HepG2 (cell line): ENCODE data around the gene ERF. TPM values are rescaled to one million over a fixed set of nuclear protein-coding genes. Genes with fewer than 3 reads are reported as not detected.

Experiments
- DRAP1 ChIP-seq: IDR thresholded peaks from 2 replicates; pipeline ENCODE4 v1.6.1; 2016; ENCODE audit warnings: missing genetic modification reagents, missing compliant biosample characterization
- ETS1 ChIP-seq: sonication (generic); formaldehyde crosslinking; IDR thresholded peaks from 2 replicates; pipeline ENCODE4 v1.4.0; 2020; ENCODE audit warnings: missing genetic modification reagents
- EZH2 ChIP-seq: conservative IDR thresholded peaks from 2 replicates; pipeline ENCODE4 v1.6.1; 2012; ENCODE audit warnings: mild to moderate bottlenecking, low read depth, low read length, moderate library complexity
- GATA4 ChIP-seq: sonication (generic); IDR thresholded peaks from 2 replicates; pipeline ENCODE4 v1.6.1; 2016; ENCODE audit warnings: antibody characterized with exemption, low read depth, borderline replicate concordance
- HHEX ChIP-seq: IDR thresholded peaks from 2 replicates; pipeline ENCODE4 v1.6.1; 2016; ENCODE audit warnings: control low read depth
- MAFG ChIP-seq: sonication (generic); formaldehyde crosslinking; IDR thresholded peaks from 2 replicates; pipeline ENCODE4 v1.5.1; 2020; ENCODE audit warnings: mild to moderate bottlenecking, missing genetic modification reagents
- MED8 ChIP-seq: sonication (generic); formaldehyde crosslinking; IDR thresholded peaks from 2 replicates; pipeline ENCODE4 v1.8.1; 2023; ENCODE audit warnings: mild to moderate bottlenecking, missing genetic modification reagents; ENCODE audit not compliant: insufficient replicate concordance
- MLLT10 ChIP-seq: sonication (generic); formaldehyde crosslinking; IDR thresholded peaks from 2 replicates; pipeline ENCODE4 v1.4.0; 2020; ENCODE audit warnings: missing genetic modification reagents
- NCOA1 ChIP-seq: sonication (generic); formaldehyde crosslinking; IDR thresholded peaks from 2 replicates; pipeline ENCODE4 v1.9.0; 2021; ENCODE audit warnings: missing genetic modification reagents
- NFIC ChIP-seq: IDR thresholded peaks from 2 replicates; pipeline ENCODE4 v1.6.1; 2012; ENCODE audit warnings: mild to moderate bottlenecking, low read length, inconsistent platforms
- POLR2AphosphoS2 ChIP-seq: IDR thresholded peaks from 2 replicates; pipeline ENCODE4 v1.6.1; 2011; ENCODE audit warnings: low read depth, low read length, improper control_type of control experiment
- RAD21 ChIP-seq: fragments of 450-650 bp; formaldehyde crosslinking; IDR thresholded peaks from 2 replicates; pipeline ENCODE4 v1.5.0; 2020; ENCODE audit warnings: mild to moderate bottlenecking
- SCMH1 ChIP-seq: sonication (generic); formaldehyde crosslinking; IDR thresholded peaks from 2 replicates; pipeline ENCODE4 v1.9.0; 2021; ENCODE audit warnings: missing genetic modification reagents, mild to moderate bottlenecking, borderline replicate concordance
- STAG1 ChIP-seq: sonication (generic); formaldehyde crosslinking; IDR thresholded peaks from 2 replicates; pipeline ENCODE4 v1.4.0; 2020; ENCODE audit warnings: missing genetic modification reagents
- TBX3 ChIP-seq: fragments of 450-650 bp; IDR thresholded peaks from 2 replicates; pipeline ENCODE4 v1.6.1; 2017; ENCODE audit warnings: antibody characterized with exemption, mild to moderate bottlenecking, inconsistent platforms, borderline replicate concordance
- TEAD3 ChIP-seq: optimal IDR thresholded peaks from 2 replicates; pipeline ENCODE3; 2016; ENCODE audit warnings: borderline replicate concordance
- TP53 ChIP-seq: sonication (generic); formaldehyde crosslinking; conservative IDR thresholded peaks from 2 replicates; pipeline ENCODE4 v1.4.0; 2020; ENCODE audit warnings: missing genetic modification reagents
- ZFY ChIP-seq: sonication (generic); formaldehyde crosslinking; IDR thresholded peaks from 2 replicates; pipeline ENCODE4 v1.4.0; 2020; ENCODE audit warnings: missing genetic modification reagents
- ZNF264 ChIP-seq: sonication (generic); formaldehyde crosslinking; IDR thresholded peaks from 2 replicates; pipeline ENCODE4 v1.4.0; 2020; ENCODE audit warnings: missing genetic modification reagents
- ZNF292 ChIP-seq: sonication (generic); formaldehyde crosslinking; IDR thresholded peaks from 2 replicates; pipeline ENCODE4 v1.8.1; 2022; ENCODE audit warnings: mild to moderate bottlenecking, low read depth, missing genetic modification reagents, borderline replicate concordance
- ZNF468 ChIP-seq: sonication (generic); formaldehyde crosslinking; IDR thresholded peaks from 2 replicates; pipeline ENCODE4 v1.8.0; 2022; ENCODE audit warnings: mild to moderate bottlenecking, moderate library complexity, missing genetic modification reagents
- ZNF574 ChIP-seq: sonication (generic); formaldehyde crosslinking; IDR thresholded peaks from 2 replicates; pipeline ENCODE4 v1.4.0; 2020; ENCODE audit warnings: missing genetic modification reagents
- ZNF800 ChIP-seq: sonication (generic); formaldehyde crosslinking; IDR thresholded peaks from 2 replicates; pipeline ENCODE4 v1.4.0; 2020; ENCODE audit warnings: missing genetic modification reagents
- ZNF878 ChIP-seq: sonication (generic); formaldehyde crosslinking; IDR thresholded peaks from 2 replicates; pipeline ENCODE4 v1.8.1; 2023; ENCODE audit warnings: mild to moderate bottlenecking, missing genetic modification reagents, moderate library complexity
- polyA plus RNA-seq, 8 experiments: library from polyadenylated mRNA; depleted of rRNA in 3 of 8; stranded (reverse) in 7 of 8; unstranded in 1 of 8; fragments of >200 nt; fragmentation: Illumina TruSeq in 4 of 8; extraction: Trizol in 4 of 8; gene quantifications; 2 replicates each; pipeline versions ENCODE4 v1.2.1 to v1.2.3, GENCODE V29; 2011 to 2016; ENCODE audit warnings: low read depth in 4 of 8, missing spikeins in 1 of 8, mixed read lengths in 1 of 8; ENCODE audit not compliant: insufficient read depth in 1 of 8
- total RNA-seq, 5 experiments: library from RNA; depleted of rRNA; stranded (reverse); fragments of >200 nt; fragmentation: Illumina TruSeq; extraction: Trizol; gene quantifications; 2 replicates each; pipeline ENCODE4 v1.2.3, GENCODE V29; 2016; ENCODE audit warnings: low read depth in 1 of 5

ERF gene
- total and polyA plus RNA-seq, 2 of the 13 experiments (the other 11 are each of a cell fraction or from before 2014, with no cell fraction given) = 67.1 to 69.9 TPM

- TF ChIP-seq ZNF574 (CRISPR knock-in tag) (peak; percentile 45; the same call in 1 of the 2 replicates), TBX3 (peak; percentile 54; the same call in 1 of the 2 replicates), TP53 (CRISPR knock-in tag) (no peak), RAD21 (CRISPR knock-in tag) (no peak), ZNF468 (CRISPR knock-in tag) (no peak), GATA4 (peak; percentile 17; the same call in 1 of the 2 replicates), ETS1 (CRISPR knock-in tag) (0 out of 2 replicates have a peak, but pooled peaks have one; percentile 27), MAFG (CRISPR knock-in tag) (no peak), ZNF292 (CRISPR knock-in tag) (no peak), EZH2 (no peak), ZNF800 (CRISPR knock-in tag) (peak; percentile 79), NCOA1 (CRISPR knock-in tag) (0 out of 2 replicates have a peak, but pooled peaks have one; percentile 61), ZNF264 (CRISPR knock-in tag) (0 out of 2 replicates have a peak, but pooled peaks have one; percentile 39), STAG1 (CRISPR knock-in tag) (no peak), TEAD3 (CRISPR knock-in tag) (peak; percentile 20), DRAP1 (CRISPR knock-in tag) (peak; percentile 93), ZFY (CRISPR knock-in tag) (peak; percentile 78), ZNF878 (CRISPR knock-in tag) (0 out of 2 replicates have a peak, but pooled peaks have one; percentile 65), NFIC (no peak), POLR2AphosphoS2 (no peak), MLLT10 (no peak), SCMH1 (CRISPR knock-in tag) (no peak), MED8 (no peak), HHEX (CRISPR knock-in tag) (no peak)
Measured at GRCh38 chr19:42217520-42218437, 37.1 kb downstream of the ERF start, which contains the start of gene DEDD2 (continued).
